ENCODE results near the gene EYS.

Gene EYS

GRCh38 chr6:64696053-64696452, 1011.0 kb downstream of the EYS start:
- FAIRE-seq, result no peak

- no peak for FAIRE-seq
Measured at GRCh38 chr6:64694356-64694755, 1012.7 kb downstream of the EYS start.

- no peak for FAIRE-seq
Measured at GRCh38 chr6:64691064-64691463, 1016.0 kb downstream of the EYS start.

DNA sequence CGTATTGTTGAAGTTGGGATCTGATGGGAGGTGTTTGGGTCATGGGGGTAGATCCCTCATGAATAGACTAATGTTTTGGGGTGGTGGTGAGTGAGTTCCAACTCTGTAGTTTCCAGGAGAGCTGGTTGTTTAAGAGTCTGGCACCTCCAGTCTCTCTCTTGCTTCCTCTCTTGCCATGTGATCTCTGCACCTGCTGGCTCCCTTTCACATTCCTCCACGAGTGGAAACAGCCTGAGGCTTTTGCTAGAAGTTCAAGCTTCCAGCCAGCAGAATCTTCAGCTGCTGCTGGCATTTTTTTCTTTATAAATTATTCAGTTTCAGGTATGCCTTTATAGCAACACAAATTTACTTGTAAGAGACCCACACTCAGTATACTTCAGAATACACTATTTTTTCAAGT, 1021.6 kb downstream of the EYS start:
- no peak for FAIRE-seq

DNA sequence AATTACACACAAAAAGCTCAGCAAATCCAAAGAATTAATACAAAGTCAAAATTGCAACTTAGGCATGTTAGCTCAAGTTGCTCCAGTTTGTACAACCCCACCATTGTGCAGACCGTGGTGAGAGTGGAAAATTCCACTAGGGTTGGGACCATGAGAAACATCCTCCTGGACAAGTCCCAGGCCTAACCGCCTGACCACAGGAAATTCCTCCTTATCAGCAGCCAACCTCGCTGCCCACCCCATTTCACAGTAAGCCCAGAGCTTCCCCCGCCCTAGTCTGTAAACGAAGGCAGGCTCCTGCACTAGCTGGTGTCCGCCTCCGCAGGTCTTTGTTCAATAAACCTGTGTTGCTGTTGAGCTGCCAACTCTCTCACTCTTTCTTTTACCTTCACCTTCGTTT, 1023.3 kb downstream of the EYS start:
- FAIRE-seq, result no peak

DNA sequence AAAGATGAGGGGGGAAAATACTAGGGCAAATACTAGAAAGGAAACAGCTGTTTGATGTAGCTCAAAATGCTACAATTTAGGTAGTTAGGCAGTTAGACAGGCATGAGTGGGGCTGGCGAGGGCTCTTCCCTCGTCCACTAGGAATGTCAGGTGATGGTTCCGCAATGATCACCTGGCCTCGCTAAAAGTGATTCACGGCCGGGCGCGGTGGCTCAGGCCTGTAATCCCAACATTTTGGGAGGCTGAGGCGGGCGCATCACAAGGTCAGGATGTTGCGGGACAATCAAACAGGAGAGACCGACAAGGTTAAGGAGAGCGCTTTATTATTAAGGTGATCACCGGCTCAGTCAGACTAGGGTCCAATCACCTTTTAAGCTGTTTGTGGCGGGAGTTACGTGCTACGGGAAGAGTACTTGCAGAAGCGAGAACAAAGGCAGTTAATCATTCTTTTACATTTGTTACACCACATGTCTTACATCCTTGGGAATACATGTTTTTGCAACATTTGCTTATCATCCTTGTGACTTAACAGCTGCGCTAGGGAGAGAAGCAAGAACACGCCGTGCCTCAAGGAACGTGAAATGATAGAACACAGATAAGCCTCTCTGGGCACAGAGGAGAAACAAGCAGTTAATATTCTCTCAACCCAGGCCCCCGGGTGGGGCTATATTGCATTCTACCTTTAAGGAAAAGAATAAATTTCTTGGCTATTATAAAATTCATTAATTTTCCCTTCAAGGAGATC, 1025.4 kb downstream of the EYS start:
- FAIRE-seq, result no peak

- no peak for FAIRE-seq
Measured at GRCh38 chr6:64680446-64680845, 1026.6 kb downstream of the EYS start.

- FAIRE-seq, result no peak
Measured at GRCh38 chr6:64679416-64679815, 1027.6 kb downstream of the EYS start.

DNA sequence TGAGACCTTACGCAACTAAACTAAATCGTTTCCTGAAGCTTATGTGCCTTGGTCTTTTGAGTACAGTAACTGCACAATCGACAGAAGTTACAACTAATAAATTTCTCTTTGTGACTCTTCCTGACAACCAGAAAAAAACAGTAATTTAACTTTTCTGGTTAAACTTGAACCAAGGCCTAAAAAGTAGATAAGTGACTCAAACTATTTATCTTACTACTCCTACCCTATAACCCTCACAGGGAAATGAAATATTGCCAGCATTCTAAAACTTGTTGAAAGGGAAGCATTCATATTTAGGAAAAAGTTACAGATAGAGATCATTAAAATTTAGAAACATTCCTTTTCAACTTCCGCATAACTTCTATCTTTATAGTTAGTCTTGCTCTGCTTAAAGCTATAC, 1034.4 kb downstream of the EYS start:
- no peak for FAIRE-seq

DNA sequence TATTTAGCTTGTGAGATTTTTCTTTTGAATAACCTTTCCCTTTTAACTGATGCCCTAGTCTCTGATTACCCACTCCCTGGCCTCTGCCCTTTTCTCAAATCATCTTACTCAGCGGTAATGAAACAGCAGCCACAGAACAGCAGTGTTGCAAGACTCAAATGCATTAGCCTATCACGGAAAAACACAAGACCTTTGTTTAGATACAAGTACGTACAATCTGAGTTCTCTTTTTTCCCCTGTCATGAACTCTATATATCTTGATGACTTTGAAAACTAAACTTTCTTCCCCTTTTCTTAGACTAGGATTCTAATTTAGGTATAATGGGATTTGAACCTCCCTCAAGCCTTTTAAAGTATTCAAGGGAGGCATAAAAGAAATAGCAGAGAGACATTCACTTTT, 1034.9 kb downstream of the EYS start:
- FAIRE-seq, result no peak

GRCh38 chr6:64665137-64665536, 1041.9 kb downstream of the EYS start:
- no peak for FAIRE-seq

DNA sequence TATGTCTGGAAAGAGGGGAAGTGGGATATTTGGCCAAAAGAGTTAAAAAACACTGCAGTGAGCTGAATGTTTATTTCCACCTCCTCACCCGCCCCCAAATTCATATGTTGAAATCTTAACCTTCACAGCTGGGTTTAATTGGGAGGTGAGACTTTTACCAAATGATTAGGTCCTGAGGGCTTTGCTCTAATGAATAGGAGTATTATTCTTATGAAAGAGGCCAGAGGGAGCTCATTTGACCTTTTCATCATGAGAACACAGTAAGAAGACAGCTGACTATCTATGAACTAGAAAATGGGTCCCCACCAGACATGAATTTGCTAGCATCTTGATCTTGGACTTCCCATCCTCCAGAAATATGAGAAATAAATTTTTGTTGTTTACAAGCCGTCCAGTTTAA, 1042.5 kb downstream of the EYS start:
- no peak for FAIRE-seq

GRCh38 chr6:64644024-64644423, 1063.0 kb downstream of the EYS start:
- no peak for FAIRE-seq

- no peak for FAIRE-seq
Measured at GRCh38 chr6:64630901-64631300, 1076.1 kb downstream of the EYS start.

DNA sequence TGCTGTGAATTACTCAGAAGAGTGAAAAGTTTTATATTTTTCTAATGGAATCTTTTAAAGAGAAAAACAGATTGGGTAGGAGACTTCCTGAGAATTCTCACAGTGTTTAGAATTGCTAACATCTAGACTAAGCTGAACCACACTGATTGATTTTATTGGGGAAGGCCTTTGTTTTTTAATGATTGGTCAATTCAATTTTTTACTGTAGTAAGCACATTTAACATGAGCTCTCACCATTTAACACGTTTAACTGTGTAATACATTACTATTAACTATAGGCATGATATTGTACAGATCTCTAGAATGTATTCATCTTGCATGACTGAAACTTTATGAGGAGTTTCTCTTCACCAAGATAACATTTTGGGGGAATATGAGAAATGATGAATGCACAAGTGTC, 1084.1 kb downstream of the EYS start:
- no peak for FAIRE-seq

GRCh38 chr6:64602993-64603392, 1104.0 kb downstream of the EYS start:
- FAIRE-seq, result no peak

- no peak for FAIRE-seq
Measured at GRCh38 chr6:64591676-64592036, 1115.4 kb downstream of the EYS start.

DNA sequence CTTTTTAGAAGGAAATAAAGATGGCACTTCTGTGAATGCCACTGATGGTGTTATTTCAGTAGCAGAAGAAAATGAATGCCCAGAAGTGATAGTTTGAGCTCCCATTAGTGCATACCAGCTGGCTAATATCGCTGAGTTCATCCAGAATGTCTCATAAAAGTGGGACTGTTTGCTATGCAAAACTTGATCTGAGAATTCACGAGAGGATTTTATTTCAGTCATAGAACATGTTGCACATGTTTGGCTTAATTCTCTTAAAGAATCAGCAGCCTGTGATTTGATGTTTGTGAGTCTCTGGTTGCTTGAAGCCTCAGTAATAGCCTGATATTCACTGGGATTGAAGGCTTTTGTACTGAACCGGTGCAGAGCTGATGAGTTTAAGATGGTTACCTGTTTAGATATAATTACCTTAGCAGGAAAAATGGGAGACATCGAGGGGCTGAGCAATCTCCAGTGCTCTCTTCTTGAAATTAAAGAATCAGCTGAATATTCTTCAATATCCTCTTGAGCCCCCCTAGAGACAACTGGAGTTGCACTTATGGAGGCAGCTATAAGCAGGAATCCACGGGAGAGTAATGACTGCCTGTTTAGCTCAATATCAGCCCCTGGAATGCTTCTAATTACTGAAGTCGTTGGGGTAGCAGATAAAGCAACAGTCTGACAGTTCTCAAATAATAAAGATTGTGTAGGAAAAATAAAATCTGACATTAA, 1115.9 kb downstream of the EYS start:
- no peak for FAIRE-seq

DNA sequence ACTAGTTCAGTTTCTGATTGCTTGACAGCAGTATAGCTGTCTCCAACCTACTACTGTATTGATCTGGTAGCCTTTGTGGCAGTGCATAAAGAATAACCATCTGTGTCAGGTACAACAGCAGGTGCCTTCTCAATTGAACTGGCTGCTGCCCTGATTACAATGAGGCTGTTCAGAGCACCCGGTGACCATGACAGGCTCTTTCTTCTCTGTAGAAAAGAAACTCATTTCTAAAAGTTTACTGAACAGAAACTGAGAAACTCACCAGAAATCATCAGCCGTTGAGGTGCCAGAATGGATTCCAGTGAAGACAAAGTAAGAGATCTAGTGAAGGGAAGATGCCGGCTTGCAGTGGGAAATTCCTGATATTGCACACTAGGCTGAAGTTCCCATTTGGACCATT, 1117.1 kb downstream of the EYS start:
- no peak for FAIRE-seq

DNA sequence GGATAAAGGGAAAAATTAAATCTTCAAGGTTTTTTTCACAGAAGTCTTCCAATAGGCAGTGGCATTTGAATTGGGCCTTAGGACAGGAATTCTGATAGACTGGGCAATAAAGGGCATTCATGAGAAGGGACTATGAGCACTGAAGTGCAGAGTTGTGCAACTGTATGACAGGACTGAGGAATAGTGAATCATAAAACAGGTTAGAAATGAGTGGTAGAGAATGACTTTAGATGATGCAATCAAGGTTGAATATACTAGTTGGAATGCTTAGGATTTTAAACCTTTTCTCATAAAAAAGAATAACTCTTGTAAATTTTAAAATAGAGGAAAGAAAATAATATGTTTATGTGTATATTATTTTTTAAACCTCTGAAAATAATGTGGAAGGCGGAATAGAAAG, 1126.7 kb downstream of the EYS start:
- no peak for FAIRE-seq

DNA sequence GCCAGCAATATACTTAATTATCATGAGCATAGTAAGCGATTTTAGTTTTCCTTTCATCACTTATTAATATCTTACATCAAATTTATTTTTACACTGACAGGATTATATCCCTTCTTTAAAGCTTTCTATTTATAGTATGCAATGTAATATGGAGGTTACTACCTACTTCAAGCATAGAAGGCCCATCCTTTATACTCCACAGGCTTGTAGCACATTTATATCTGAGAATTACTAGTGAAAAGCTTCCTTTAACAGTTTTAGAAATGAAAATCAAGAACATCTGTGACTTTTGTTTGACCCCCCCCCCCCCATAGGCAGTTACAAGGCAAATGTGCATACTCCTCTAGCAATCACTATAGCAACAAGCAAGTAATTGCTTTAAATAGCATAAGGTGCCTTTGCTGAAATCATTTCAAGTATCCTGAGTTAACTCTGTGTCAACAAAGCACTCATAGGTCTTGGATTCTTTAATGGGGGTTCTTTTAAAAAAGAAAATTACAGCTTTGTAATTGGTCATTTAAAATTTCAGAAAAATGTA, 1153.7 kb downstream of the EYS start:
- FAIRE-seq, result no peak

DNA sequence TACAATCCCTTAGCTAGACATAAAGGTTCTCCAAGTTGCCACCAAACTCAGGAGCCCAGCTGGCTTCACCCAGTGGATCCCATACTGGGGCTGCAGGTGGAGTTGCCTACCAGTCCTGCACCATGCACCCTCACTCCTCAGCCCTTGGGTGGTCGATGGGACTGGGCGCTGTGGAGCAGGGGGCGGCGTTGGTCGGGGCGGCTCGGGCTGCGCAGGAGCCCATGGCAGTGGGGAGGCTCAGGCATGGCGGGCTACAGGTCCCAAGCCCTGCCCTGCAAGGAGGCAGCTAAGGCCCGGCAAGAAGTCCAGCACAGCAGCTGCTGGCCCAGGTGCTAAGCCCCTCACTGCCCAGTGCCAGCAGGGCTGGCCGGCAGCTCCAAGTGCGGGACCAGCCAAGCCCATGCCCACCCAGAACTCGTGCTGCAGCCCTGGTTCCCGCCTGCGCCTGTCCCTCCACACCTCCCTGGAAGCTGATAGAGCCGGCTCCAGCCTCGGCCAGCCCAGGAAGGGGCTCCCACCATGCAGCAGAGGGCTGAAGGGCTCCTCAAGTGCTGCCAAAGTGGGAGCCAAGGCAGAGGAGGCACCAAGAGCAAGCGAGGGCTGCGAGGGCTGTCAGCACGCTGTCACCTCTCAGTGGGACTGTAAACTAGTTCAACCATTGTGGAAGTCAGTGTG, 1159.3 kb downstream of the EYS start:
- no peak for FAIRE-seq

GRCh38 chr6:64539917-64540316, 1167.1 kb downstream of the EYS start:
- no peak for FAIRE-seq

DNA sequence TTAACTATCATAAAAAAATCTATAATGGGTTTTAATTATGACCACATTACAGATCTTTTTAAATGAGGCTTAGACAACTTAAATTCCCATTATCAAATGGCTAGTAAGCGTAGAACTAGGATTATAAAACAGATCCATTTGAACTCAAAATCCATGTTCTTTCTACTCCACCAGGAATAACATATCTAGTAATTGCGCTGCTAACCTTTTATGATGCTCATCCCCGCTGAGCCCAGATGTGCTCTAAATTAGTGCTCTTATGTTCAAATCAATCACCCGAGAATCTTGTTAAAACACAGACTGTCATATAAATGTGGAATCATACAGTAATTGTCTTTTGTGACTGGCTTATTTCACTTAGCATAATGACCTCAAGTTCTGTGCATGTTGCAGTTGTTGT, 1168.3 kb downstream of the EYS start:
- FAIRE-seq, result no peak
